NCI-H146 (cell line): Measurements from ENCODE around the gene ALB.
A peak's percentile ranks its signal among the peaks of the same experiment; 100 is the strongest.

Experiments
- DNase-seq: peaks from one replicate; lab custom pipeline; 2025; lab: John Stamatoyannopoulos, UW

The ALB gene

GRCh38 chr4:73431813-73432168 lies 27.7 kb downstream of the ALB start:
- no peak for DNase-seq

DNA sequence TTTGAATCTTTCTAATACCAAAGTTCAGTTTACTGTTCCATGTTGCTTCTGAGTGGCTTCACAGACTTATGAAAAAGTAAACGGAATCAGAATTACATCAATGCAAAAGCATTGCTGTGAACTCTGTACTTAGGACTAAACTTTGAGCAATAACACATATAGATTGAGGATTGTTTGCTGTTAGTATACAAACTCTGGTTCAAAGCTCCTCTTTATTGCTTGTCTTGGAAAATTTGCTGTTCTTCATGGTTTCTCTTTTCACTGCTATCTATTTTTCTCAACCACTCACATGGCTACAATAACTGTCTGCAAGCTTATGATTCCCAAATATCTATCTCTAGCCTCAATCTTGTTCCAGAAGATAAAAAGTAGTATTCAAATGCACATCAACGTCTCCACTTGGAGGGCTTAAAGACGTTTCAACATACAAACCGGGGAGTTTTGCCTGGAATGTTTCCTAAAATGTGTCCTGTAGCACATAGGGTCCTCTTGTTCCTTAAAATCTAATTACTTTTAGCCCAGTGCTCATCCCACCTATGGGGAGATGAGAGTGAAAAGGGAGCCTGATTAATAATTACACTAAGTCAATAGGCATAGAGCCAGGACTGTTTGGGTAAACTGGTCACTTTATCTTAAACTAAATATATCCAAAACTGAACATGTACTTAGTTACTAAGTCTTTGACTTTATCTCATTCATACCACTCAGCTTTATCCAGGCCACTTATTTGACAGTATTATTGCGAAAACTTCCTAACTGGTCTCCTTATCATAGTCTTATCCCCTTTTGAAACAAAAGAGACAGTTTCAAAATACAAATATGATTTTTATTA lies 28.3 kb downstream of the ALB start:
- no peak for DNase-seq

DNA sequence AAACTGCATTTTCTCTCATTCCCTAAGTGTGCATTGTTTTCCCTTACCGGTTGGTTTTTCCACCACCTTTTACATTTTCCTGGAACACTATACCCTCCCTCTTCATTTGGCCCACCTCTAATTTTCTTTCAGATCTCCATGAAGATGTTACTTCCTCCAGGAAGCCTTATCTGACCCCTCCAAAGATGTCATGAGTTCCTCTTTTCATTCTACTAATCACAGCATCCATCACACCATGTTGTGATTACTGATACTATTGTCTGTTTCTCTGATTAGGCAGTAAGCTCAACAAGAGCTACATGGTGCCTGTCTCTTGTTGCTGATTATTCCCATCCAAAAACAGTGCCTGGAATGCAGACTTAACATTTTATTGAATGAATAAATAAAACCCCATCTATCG lies 29.1 kb downstream of the ALB start:
- DNase-seq: no peak

DNA sequence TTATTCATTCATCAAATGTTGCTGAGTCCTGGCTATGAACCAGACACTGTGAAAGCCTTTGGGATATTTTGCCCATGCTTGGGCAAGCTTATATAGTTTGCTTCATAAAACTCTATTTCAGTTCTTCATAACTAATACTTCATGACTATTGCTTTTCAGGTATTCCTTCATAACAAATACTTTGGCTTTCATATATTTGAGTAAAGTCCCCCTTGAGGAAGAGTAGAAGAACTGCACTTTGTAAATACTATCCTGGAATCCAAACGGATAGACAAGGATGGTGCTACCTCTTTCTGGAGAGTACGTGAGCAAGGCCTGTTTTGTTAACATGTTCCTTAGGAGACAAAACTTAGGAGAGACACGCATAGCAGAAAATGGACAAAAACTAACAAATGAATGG lies 30.2 kb downstream of the ALB start:
- DNase-seq: no peak

DNA sequence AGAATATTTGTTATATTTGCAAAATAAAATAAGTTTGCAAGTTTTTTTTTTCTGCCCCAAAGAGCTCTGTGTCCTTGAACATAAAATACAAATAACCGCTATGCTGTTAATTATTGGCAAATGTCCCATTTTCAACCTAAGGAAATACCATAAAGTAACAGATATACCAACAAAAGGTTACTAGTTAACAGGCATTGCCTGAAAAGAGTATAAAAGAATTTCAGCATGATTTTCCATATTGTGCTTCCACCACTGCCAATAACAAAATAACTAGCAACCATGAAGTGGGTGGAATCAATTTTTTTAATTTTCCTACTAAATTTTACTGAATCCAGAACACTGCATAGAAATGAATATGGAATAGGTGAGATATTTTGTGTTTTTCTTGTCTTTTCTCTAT lies 31.9 kb downstream of the ALB start, which contains the start of gene AFP:
AFP (plus strand) TSS at position 238 of the 400 bp plus-strand sequence; CDS start at position 280, 42 bp downstream.
- DNase-seq: no peak

GRCh38 chr4:73436674-73437557 lies 32.8 kb downstream of the ALB start:
- no peak for DNase-seq

- no peak for DNase-seq
Measured at GRCh38 chr4:73437558-73437956, 33.5 kb downstream of the ALB start.

GRCh38 chr4:73438048-73438447 lies 34.0 kb downstream of the ALB start:
- DNase-seq: no peak

DNA sequence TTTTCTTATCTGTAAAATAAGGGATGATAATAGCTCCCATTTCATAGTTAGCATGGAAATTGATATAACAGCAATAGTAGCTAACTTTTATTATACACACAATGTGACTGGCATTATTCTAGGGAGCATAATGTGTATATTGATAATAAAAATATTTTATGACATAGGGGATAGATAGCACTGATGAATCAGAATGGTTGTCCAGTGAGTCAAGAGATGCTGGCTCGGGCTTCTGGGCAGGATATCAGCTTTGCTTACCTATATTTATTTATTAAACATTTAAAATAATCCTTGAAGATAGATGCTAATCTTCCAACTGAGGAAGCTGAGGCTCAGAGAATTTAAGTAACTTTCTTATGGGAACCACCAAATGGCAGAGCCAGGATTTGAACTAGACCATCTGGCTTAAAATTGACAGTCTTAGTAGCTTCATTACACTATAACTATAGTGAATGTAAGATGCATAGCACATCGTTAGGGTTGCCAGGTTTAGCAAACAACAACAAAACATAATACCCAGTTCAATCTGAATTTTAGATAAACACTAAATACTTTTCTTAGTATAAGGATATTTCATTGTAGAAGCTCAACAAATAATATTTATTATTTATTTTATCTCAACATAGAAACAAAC lies 34.6 kb downstream of the ALB start:
- no peak for DNase-seq

DNA sequence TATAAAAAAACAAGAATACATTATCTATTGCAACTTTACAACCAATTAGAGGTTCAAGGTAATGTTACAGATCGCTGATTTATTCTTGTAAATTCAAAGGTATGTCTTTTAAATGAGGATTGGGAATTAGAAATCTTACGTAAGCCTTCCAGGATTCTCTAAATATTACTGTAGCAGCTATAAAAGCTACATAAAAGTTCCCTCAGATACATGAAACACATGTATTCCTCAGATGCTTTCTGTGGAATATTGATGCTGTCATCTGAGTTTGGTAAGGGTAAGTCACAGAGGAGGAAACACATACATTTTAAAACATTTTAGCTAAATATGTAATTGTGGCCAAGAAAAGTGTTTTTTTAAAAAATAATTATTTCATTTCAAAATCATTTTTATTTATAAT lies 35.4 kb downstream of the ALB start:
- no peak for DNase-seq

GRCh38 chr4:73439991-73440390 lies 35.9 kb downstream of the ALB start:
- DNase-seq: no peak

DNA sequence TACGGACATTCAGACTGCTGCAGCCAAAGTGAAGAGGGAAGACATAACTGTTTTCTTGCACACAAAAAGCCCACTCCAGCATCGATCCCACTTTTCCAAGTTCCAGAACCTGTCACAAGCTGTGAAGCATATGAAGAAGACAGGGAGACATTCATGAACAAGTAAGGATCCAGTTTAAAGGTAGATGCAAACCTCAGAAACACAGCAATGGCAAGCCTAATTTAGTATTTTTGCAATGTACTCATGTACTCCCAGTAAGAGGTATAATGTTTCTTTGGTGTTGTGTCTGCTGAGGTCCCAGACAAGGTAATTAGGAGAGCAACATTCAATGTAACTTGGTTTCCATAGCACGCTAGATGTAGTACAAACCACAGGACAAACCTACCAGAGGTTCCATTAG lies 36.6 kb downstream of the ALB start:
- no peak for DNase-seq

DNA sequence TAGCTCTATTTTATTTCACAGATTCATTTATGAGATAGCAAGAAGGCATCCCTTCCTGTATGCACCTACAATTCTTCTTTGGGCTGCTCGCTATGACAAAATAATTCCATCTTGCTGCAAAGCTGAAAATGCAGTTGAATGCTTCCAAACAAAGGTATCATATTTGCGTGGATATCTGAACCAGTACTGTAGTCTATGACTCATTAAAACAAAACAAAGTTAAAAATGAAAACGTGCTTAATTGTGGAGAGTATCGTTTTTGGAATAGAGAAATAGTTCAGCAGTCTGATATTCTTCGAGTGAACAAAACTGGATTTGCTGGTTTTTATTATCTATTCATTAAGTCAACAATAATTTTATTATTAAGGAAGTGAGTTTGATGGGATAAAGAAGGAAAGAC lies 38.2 kb downstream of the ALB start:
- no peak for DNase-seq

DNA sequence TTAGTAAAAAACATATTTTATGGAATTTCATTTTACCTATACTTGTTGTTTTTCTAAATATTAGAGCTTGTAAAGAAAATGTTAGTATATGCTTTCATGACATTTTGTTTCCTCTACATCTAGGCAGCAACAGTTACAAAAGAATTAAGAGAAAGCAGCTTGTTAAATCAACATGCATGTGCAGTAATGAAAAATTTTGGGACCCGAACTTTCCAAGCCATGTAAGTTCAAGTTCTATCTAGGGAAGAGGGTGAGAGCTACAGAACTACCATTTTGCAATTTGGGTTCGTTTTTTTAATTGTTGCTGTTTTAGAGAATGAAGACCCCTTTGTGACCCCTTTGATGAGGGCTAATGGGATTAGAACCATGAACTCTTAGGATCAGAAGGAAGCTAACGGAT lies 39.1 kb downstream of the ALB start:
- no peak for DNase-seq

GRCh38 chr4:73445383-73446335 lies 41.6 kb downstream of the ALB start:
- no peak for DNase-seq

- DNase-seq: peak; percentile 78
Measured at GRCh38 chr4:73446336-73446938, 42.4 kb downstream of the ALB start.

- DNase-seq: no peak
Measured at GRCh38 chr4:73447671-73448070, 43.6 kb downstream of the ALB start.

DNA sequence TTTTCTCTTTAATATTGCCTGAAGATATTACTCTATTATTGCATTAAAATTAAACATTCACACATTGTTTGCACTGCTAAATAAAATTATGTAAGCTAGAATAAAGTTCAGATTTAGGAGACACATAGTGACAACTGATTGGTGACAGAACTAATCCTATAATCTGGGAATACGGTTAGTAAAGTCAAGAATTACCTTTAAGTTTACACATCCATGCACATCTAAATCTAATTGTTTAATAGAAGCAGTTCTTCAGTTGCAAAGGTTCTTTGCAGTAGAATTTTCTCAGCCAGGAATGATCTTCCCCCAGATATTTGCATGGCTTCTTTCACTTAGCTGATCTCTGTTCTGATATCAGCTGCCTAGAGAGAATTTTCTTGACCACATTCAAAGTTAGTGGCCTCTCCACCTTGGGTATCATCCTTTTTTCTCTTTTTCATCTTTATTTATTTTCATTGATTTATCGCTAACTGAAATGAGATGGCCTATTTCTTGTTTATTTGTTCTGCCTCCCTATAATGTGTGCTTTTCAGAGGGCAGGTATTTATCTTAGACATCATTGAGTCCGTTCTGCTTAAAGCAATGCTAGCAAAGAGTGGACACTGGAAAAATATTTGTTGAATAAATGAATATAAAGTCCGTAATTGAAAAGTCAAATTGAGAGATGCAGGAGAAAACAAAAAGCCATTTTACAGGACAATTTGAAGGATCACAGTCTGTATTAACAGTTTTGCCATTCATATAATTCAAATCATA lies 44.5 kb downstream of the ALB start:
- no peak for DNase-seq

DNA sequence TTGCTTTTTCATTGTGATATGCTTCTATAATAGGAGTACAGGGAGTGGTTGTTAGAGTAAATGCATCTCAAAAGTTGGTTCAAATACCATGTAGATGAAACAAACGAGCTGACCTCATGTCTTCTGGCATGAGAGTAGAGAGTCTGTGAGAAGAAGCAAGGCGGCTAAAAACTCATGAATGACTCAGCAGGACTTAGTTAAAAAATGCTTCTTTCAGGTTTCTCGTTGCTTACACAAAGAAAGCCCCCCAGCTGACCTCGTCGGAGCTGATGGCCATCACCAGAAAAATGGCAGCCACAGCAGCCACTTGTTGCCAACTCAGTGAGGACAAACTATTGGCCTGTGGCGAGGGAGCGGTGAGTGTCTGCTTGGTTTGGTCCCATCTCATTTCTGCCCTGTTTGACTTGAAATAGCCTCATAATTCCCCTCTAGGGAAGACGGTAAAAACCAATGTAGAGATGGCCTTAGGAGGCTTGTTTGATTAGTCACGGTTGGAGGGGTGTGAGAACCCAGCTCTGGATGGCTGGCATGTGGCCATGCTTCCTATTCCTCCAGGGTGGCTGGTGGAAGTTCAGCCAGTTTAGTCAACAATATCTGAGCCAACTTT lies 46.4 kb downstream of the ALB start:
- DNase-seq: peak; percentile 95

DNA sequence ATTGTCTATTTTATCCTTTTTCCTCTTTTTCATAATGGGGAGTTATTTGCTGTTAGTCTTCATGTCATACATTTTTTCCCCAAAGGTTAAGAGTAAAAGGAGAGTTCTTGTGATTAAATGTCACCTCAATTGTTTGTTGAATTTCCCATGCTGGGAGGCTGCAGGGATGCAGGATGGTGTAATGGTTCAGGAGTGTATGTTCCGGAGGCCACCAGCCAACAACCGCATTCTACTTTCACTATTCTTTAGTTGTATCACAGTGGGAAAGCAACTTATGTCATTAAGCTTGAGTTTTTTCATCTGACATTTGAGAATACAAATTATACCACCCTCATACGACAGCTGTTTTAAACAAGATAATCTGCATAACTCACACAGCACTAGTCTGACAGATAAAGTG lies 47.3 kb downstream of the ALB start:
- peak; percentile 97 for DNase-seq
